HG03432 (cell line): ENCODE results near the gene LRRC45.
"Not testable (repeated sequence)": the region's sequence is repeated elsewhere in the genome, so short reads cannot be mapped to it uniquely, and the experiment has no call there.

Source experiments
- ATAC-seq: cut with Tn5 transposase; IDR thresholded peaks from one replicate; pipeline ENCODE4 v1.9.1; 2021; ENCODE audit warnings: mild to moderate bottlenecking, moderate library complexity; ENCODE audit not compliant: unreplicated experiment

LRRC45 gene

GRCh38 chr17:82031885-82032627 is 9.0 kb downstream of the LRRC45 start:
- no peak for ATAC-seq

- no peak for ATAC-seq
Observed at GRCh38 chr17:82033359-82034085, 10.4 kb downstream of the LRRC45 start.

DNA sequence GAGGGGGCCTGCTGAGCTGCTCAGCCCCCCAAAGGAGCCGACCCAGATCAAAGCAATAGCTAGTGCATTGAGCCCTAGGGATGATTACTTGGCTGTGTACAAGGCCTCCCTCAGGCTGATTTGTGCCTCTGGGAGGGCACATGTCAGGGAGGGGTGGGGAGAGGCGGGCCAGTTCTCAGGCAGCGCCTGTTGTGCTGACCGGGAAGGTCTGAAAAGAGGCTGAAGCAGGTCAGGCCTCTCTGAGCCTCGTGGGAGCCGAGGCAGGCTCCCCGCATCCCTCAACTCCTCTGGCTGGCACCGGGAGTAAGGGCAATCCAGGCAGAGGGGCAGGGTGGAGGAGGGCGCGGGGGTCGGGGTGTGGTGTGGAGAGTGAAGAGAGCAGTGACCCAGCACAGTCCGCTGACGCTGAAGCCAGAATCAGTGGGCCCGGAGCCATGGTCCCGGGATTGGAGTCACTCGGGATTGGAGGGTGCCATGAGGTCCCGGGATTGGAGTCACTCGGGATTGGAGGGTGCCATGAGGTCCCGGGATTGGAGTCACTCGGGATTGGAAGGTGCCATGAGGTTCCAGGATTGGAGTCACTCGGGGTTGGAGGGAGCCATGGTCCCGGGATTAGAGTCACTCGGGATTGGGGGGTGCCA is 11.4 kb downstream of the LRRC45 start:
- ATAC-seq = no peak

GRCh38 chr17:82035488-82035887 is 12.4 kb downstream of the LRRC45 start:
- no peak for ATAC-seq

- no peak for ATAC-seq
Observed at GRCh38 chr17:82035956-82036633, 13.0 kb downstream of the LRRC45 start.

DNA sequence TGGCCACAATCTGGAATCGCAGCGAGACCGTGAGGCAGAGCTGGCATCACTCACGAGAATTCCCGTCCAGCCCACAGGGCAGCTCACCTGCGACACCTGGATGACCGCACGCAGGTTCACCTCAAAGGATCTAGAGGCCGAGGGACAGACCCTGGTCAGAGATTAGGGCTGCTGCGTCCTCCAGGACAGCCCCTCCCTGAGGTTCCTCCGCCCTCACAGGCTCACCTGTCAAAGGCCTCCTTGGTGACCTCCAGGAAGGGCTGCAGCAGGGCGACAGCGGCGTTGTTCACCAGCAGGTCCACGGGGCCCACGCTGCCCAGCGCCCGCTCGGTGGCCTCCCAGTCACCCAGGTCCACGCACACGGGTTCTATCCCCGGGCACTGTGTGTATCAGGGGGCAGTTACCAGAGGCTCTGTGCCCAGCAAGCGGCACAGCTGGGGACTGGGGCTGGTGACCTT is 13.6 kb downstream of the LRRC45 start:
- no peak for ATAC-seq

DNA sequence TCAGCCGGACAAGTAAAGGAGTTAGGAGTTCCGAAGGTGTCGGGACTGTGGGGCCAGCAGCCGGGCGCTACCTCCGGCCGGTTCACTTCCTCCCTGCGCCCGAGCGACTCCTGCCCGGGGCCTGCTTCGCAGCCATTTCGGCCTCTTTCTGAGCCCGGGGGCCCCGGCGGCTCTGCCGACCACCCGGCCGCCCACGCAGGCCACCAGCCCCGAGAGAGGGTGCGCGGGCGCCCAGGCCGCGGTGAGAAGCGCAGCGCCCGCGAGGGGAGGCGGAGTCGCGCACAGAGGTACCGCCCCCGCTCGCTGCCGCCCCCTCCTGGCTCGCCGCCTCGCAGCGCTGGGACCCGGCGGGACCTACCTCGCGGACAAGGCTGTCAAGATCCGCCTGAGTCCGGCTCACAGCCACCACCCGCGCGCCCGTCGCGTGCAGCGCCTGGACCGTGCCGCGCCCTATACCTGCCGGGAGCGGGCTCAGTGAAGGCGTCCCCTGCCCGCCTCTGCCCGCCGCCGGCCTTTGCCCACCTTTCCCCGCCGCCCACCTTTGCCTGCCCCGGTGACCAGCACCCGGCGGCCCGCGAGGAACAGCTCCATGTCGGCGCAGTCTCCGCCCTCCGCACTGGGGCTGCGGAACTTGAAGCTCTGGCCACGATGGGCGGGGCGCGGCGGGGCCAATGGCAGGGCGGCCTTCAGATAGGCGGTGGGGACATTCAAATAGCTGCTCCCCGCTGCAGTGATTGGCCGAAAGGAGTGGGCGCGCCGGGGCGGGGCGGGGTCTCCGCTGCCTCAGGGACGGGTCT is 14.2 kb downstream of the LRRC45 start, which contains the start of gene DCXR:
TSS of gene DCXR (minus strand) at position 606 of the 797 bp plus-strand sequence. CDS start at position 591, 15 bp downstream.
- ATAC-seq = peak; percentile 86

- no peak for ATAC-seq
Observed at GRCh38 chr17:82037889-82038195, 14.7 kb downstream of the LRRC45 start.

DNA sequence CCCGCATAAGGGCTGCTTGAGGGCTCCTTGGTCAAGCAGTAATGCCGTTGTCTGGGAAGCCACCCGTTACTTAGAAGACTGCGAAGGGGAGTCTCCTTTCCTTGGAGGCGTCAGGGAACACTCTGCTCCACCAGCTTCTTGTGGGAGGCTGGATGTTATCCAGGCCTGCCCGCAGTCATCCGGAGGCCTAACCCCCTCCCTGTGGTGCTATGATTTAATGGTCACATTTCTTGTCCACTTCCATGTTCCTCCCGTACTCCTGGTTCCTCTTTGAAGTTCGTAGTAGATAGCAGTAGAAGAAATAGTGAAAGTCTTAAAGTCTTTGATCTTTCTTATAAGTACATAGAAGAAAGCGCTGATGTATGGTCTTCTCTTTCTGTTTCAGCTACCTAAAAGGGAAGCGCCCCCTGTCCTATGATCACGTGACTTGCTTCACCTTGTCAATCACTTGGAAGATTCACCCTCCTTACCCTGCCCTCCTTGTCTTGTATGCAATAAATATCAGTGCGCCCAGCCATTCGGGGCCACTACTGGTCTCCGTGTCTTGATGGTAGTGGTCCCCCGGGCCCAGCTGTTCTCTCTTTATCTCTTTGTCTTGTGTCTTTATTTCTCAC is 15.8 kb downstream of the LRRC45 start:
- ATAC-seq = not testable (repeated sequence)

- no peak for ATAC-seq
Observed at GRCh38 chr17:82039695-82040299, 16.7 kb downstream of the LRRC45 start.

DNA sequence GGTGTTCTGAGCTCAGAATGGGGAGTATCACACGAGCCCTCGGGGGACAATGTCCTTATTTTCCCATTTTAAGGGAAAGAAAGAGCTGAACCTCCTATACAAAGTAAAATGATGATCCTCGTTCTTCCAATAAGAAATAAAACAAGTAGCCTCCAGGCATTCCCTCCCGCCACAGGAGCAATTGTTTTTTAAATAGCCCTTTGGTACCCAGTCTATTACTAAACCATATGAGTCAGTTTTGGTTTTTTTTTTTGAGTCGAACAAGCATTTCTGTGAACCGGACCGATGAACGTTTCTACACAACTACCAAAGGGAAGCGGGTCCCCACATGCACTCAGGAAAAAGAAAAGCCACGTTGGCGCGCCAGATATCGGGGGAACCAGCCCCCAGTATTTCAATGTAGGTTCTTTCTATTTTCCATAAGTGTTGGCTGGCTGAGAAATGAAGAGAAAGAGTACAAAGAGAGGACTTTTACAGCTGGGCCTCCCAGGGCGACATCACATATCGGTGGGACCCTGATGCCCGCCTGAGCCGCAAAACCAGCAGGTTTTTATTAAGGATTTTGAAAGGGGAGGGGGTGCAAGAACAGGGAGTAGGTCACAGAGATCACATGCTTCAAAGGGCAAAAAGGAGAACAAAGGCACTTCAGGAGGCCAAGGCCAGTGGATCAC is 18.2 kb downstream of the LRRC45 start:
- ATAC-seq = no peak

GRCh38 chr17:82042649-82043048 is 19.5 kb downstream of the LRRC45 start:
- ATAC-seq = no peak

DNA sequence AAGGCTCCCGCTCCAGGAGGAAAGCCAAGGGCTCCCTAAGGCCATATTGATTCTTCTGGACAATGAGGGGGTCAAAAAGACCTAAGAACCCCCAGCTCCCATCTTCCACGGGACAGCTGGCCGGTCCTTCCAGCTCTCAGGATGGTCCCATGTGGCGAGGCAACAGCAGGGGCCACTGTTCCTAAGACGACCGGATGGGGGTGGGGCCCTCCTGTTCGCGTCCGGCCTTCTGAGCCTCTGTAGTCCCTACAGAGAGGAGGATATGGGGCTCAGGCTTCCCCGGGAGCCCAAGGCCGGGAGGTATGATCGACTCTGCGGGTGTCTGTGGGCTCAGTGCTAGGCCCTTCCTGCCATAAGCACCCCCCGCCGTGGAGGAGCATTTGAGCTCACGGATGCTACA is 20.4 kb downstream of the LRRC45 start:
- no peak for ATAC-seq

- no peak for ATAC-seq
Observed at GRCh38 chr17:82045936-82046484, 22.9 kb downstream of the LRRC45 start.

- no peak for ATAC-seq
Observed at GRCh38 chr17:82046903-82047302, 23.8 kb downstream of the LRRC45 start.

GRCh38 chr17:82047379-82047778 is 24.3 kb downstream of the LRRC45 start:
- ATAC-seq = no peak

DNA sequence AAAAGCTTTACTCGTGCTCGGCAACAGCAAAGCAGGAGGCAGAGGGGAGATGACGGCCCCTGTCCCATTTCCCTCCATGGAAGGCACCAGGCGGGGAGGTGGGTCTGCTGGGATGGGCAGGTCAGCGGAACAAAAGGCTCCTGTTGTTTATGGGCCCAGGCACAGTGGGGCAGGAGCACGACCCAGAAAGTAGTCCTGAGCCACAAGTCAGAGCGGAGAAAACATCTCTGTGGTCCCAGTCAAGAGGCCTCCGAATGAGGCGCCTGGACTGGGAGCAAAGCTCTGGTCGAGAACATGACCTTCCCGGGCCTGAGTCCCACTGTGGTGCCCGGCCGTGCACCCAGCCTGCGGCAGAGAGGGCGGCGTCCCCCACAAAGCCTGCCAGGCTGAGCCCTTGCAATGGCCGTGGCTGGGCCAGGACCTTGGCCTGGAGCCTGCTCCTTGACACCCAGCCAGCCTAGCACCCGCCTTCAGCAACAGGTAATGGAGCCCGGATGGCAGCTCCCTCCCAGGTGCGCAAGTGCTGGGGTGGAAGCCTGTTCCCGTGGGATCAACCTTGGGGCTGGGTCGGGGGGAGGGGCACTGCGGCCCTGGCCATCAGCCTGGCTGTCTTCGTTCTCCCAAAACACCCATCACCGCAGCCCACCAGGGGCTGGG is 24.9 kb downstream of the LRRC45 start:
- ATAC-seq = no peak

DNA sequence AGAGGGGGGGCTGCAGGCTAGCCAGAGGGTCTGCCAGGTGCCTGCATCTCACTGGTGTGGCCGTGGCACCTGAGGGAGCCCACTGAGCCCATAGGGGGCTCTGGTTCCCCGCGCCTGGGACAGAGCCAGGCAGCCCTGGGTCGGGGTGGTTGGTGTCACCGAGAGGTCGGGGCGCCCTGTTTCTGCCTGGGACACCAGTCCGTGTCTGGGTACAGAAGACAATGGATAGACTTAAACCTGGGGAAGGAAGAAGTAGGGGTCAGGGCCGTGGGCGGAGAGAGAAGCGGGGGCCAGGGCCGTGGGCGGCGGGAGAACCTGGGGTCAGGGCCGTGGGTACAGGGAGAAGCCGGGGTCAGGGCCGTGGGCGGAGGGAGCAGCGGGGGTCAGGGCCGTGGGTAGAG is 25.5 kb downstream of the LRRC45 start:
- no peak for ATAC-seq
